Measurements from ENCODE around the gene CLIC1.

DNA sequence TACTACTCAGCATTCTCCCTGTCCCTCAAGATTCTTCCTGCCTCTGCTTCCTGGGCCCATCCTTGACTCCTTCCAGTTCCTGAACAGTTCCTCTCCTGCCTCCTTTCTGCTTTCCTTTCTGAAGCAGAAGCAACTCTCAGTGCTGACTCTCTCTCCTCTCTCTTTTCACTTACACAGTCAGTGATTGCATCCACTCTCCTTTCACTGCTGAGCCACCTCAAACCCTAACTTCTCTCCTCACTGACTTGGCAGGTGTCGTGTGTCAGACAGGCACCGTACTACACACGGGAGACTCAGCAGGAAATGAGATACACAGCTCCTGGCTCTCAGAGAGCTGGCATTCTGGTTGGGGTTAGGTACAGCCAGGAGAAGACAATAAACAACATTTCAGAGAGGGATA is 38.8 kb downstream of the CLIC1 start:
- TF ChIP-seq, protein P1, sequence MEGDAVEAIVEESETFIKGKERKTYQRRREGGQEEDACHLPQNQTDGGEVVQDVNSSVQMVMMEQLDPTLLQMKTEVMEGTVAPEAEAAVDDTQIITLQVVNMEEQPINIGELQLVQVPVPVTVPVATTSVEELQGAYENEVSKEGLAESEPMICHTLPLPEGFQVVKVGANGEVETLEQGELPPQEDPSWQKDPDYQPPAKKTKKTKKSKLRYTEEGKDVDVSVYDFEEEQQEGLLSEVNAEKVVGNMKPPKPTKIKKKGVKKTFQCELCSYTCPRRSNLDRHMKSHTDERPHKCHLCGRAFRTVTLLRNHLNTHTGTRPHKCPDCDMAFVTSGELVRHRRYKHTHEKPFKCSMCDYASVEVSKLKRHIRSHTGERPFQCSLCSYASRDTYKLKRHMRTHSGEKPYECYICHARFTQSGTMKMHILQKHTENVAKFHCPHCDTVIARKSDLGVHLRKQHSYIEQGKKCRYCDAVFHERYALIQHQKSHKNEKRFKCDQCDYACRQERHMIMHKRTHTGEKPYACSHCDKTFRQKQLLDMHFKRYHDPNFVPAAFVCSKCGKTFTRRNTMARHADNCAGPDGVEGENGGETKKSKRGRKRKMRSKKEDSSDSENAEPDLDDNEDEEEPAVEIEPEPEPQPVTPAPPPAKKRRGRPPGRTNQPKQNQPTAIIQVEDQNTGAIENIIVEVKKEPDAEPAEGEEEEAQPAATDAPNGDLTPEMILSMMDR (IDR thresholded peaks at IDR 0.05): no peak
- no peak for TF ChIP-seq POLR2A (IDR thresholded peaks at IDR 0.05)
